Measurements from ENCODE around the gene CEBPA.

- TF ChIP-seq CTCF (IDR thresholded peaks at IDR 0.05) (peak in 4 of 6 experiments; percentile 9 to 55 (median 48)), POLR2A (IDR thresholded peaks at IDR 0.05) (peak; percentile 13 to 78)
These were observed 2.7 kb upstream of the CEBPA start for GRCh38 chr19:33304760-33305647.
